CD4-positive, alpha-beta T cell treated with Interleukin-12 subunit alpha and Interleukin-12 subunit beta, for 1 hour (primary cell): ENCODE data around the gene ILDR2.

Experiments used
- DNase-seq: peaks from one replicate; pipeline ENCODE4 v3.0.0-alpha.2; 2020

Gene ILDR2

GRCh38 chr1:166920561-166921475 lies 54.5 kb downstream of the ILDR2 start:
- no peak for DNase-seq

DNA sequence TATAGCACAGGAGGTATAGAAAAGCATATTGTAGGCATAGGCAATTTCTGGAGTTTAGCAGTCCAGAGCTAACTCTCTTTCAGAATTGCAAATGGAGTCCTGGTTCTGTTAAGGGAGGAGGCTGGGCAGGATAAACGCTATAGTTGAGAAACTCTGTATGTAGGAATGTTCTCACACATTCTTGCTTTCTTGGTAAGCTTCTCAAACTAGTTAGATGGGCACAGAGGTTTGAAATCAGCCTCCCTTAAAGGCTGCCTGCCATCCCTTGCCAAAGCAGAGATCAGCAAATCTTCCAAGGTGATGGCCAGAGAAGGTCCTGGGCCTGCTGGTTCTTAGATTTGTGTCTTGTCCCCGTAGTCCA lies 56.4 kb downstream of the ILDR2 start:
- DNase-seq, result no peak

DNA sequence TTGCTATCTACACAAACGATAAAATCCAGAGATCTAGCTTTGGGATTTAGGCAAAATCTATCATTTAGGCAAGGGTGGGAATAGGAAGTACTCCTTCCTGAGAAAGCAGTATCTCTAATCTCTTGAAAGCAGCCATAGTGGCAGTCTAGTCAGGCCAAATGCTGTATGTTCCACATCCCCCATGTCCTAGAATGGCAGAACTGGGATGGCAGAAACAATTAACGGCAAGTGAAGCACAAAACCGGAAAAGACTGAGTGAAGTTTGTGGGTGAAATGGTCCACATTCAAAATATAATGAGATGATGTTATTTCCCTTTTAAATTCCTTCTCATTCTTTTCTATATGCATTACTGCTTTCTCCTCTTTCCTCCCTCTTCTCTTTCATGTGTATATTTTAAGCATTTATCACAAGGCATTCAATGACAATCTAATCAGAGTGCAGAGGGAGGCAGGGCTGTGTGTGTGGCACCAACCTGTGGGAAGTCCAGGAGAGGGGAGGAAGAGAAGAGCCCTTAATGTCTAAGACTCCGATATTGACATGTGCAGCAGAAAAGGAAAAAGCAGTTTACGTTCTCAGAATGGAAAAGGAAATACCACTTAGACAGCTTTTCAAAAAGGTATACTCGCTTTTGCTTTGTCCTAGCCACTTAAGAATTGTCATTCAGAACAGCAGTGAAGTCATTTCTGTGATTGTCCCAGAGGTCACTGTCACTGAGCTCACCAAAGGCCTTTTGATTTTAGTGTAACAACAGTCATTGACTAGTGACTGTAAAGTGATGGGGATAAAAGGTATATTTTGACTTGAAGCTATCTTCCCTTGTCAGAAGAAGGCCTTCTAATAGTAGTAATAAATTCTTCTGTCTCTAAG lies 57.0 kb downstream of the ILDR2 start:
- DNase-seq, result no peak

- no peak for DNase-seq
These were observed 59.4 kb downstream of the ILDR2 start for GRCh38 chr1:166915941-166916340.

DNA sequence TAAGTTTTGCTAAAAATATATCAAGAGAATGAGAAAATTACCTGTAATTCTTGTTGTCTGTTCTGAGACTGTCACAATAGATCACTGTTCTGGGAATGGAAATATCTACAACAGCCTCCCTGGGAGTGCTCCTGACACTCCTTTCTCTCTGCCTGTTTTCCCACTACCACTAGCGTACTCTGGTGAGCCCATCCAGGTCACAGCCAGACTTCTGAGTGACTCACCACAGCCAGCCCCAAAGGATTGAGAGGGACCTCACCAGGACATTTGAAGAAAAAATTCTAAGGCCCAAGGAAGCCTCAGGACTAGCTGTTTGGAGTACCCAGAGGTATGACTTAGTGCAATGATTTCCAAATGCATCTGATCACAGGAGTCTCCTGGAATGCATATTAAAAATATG lies 60.3 kb downstream of the ILDR2 start:
- no peak for DNase-seq

DNA sequence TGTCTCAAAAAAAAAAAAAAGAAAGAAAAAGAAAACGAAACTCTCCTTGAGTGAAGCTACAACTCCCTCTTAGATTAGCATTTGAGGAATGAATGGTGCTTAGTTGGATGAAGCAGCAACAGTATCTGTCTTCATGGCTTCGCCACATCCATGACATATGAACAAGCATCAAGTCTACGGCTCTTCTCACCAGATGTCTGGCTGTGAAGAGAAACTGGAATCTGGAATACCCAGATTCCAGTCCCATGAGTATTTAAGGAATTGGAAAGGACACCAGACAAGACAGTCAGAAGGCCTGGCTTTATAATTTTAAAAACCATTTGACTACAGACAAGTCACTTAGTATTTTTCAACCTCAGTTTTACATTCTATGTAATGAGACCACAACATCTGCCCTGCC lies 61.2 kb downstream of the ILDR2 start:
- no peak for DNase-seq

DNA sequence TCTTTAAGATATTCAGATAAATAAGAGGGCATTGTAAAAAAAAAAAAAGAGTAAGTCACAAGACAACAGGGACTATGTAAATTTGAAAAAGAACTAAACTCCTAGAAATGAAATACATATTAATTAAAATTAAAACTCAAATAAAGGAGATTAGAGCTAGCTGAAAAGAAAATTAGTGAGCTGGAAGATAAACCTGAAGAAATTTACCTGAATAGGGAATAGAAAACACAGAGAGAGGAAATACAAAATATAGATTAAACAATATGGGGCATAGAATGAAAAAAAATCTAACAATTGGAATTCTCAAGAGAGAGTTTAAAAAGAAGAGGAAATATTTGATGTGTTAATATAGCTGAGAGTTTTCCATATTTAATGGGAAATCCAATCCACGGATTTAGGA lies 63.7 kb downstream of the ILDR2 start:
- DNase-seq, result no peak

GRCh38 chr1:166910396-166910994 lies 64.8 kb downstream of the ILDR2 start:
- DNase-seq, result peak; percentile 84

GRCh38 chr1:166908942-166909341 lies 66.4 kb downstream of the ILDR2 start:
- no peak for DNase-seq

- no peak for DNase-seq
These were observed 67.6 kb downstream of the ILDR2 start for GRCh38 chr1:166907763-166908162.

GRCh38 chr1:166907051-166907450 lies 68.3 kb downstream of the ILDR2 start:
- DNase-seq, result no peak

GRCh38 chr1:166906647-166907046 lies 68.7 kb downstream of the ILDR2 start:
- DNase-seq, result no peak

DNA sequence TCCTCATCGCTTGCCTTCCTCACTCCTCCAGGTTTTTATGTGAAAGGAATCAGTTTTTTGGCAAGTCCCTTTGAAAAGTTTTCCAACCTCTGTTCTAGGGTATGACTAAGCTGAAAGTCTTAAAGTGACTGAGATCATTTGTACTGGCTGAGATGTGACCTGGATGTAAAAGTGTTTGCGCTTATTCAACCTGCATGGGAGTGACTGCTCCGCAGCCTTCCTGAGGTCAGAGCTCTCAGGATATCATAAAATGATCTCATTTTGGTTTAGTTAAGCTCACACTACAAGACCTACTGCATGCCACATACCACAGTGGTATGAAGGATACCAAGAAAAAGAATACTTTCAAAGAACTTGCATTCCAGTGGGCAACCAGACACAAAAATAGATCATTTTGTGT lies 69.4 kb downstream of the ILDR2 start:
- no peak for DNase-seq

- DNase-seq, result no peak
These were observed 70.2 kb downstream of the ILDR2 start for GRCh38 chr1:166905136-166905535.

GRCh38 chr1:166903232-166903631 lies 72.1 kb downstream of the ILDR2 start:
- DNase-seq, result no peak

DNA sequence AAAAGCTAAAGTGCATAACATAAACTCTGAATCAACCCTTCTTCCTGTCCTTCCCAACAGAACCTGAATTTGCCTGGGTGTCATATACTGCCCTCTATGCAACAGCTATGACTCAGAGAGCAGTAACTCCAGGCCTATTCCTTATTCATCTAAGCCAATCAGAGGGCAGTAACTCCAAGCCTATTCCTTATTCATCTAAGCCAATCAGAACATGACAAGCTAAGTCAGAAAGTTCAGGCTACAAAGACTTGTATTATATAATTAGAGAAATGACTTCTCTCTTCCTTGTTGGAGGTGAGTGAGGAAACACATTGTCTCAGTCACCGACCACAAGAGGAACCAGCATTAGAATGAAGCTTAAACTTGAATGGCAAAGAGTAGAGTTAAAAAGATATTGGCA lies 73.1 kb downstream of the ILDR2 start:
- DNase-seq, result no peak

DNA sequence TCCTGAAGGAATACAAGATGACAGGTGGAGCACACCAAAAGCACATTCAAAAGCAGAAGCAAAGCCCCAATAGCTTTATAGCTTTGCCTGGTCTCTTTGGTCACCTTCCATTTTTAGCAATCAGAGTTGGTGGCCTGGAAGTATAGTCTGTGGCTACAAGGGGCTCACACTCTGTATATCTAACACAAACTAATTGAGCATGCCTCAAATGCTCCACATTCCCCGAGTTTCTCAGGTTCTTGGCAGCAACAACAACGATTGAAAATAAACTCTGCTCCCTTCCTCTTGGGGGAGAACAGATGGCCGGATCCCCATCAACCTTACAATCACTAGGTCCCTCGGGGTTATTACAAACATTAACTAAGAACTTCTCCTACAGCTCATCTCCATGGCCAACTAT lies 74.4 kb downstream of the ILDR2 start:
- DNase-seq, result no peak

DNA sequence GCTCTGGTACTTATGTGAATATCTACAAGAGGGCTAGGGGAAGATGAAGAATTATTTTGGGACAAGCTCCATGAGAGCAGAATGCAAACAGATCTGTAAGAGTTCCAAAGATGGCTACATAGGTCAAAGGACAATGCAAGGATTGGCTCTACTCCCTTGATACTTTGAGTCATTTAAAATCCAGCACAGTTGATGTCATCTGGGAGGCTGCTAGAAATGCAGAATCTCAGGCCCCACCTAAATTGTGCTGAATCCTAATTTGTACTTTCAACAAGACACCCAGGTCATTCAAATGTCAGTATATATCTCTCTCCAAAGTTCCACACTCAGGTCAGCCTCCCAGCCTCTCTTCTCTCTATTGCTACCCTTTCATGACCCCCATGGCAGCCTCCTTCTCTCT lies 75.6 kb downstream of the ILDR2 start:
- no peak for DNase-seq

DNA sequence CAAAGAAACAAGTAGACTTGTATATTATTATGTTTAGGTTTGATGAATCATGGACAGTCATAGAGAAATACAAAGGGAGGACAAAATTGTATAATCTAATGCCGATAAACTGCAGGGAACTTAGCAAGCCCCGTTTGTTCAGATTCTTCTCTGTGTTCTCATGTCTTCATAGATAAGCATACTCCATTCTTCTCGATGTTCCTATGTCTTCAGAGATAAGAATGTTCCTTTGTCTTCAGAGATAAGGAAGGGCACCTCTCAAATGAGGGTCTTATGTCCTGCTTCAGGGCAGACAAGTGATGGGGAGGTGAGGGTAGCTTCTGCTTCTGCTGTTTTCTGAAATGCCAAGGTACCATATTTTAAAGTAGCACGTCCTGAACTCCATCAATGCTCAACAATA lies 79.6 kb downstream of the ILDR2 start:
- no peak for DNase-seq

- DNase-seq, result no peak
These were observed 85.6 kb downstream of the ILDR2 start for GRCh38 chr1:166889776-166890175.

- no peak for DNase-seq
These were observed 86.8 kb downstream of the ILDR2 start for GRCh38 chr1:166888373-166889111.

GRCh38 chr1:166884971-166885370 lies 90.4 kb downstream of the ILDR2 start:
- DNase-seq, result no peak
